Measurements from ENCODE around the gene NKX1-2.

- TF ChIP-seq, protein P1, sequence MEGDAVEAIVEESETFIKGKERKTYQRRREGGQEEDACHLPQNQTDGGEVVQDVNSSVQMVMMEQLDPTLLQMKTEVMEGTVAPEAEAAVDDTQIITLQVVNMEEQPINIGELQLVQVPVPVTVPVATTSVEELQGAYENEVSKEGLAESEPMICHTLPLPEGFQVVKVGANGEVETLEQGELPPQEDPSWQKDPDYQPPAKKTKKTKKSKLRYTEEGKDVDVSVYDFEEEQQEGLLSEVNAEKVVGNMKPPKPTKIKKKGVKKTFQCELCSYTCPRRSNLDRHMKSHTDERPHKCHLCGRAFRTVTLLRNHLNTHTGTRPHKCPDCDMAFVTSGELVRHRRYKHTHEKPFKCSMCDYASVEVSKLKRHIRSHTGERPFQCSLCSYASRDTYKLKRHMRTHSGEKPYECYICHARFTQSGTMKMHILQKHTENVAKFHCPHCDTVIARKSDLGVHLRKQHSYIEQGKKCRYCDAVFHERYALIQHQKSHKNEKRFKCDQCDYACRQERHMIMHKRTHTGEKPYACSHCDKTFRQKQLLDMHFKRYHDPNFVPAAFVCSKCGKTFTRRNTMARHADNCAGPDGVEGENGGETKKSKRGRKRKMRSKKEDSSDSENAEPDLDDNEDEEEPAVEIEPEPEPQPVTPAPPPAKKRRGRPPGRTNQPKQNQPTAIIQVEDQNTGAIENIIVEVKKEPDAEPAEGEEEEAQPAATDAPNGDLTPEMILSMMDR (IDR thresholded peaks at IDR 0.05 in 2 of 3, conservative IDR thresholded peaks at IDR 0.05 in 1 of 3; ENCODE audit: borderline replicate concordance in 1 of 3, insufficient read depth in 1 of 3, low read depth in 2 of 3, low read length in 2 of 3), result no peak
- no peak for TF ChIP-seq POLR2AphosphoS5 (IDR thresholded peaks at IDR 0.05; ENCODE audit: low read depth, low read length)
- no peak for TF ChIP-seq MAX (IDR thresholded peaks at IDR 0.05)
- TF ChIP-seq JUND (IDR thresholded peaks at IDR 0.05), result no peak
- TF ChIP-seq POLR2A (IDR thresholded peaks at IDR 0.05; ENCODE audit: borderline replicate concordance, extremely low read depth, insufficient read depth, insufficient read length), result no peak
- no peak for TF ChIP-seq YY1 (IDR thresholded peaks at IDR 0.05; ENCODE audit: extremely low read depth, insufficient replicate concordance, low read depth, low read length)
- no peak for TF ChIP-seq EZH2 (IDR thresholded peaks at IDR 0.05)
- TF ChIP-seq ZFX (IDR thresholded peaks at IDR 0.05), result no peak
- TF ChIP-seq REST (IDR thresholded peaks at IDR 0.05; ENCODE audit: low read depth), result no peak
- no peak for TF ChIP-seq EGR1 (IDR thresholded peaks at IDR 0.05; ENCODE audit: low read depth)
- TF ChIP-seq RAD21 (IDR thresholded peaks at IDR 0.05; ENCODE audit: low read depth), result no peak
- no peak for TF ChIP-seq SP1 (IDR thresholded peaks at IDR 0.05; ENCODE audit: low read depth)
- no peak for TF ChIP-seq CEBPB (IDR thresholded peaks at IDR 0.05; ENCODE audit: low read depth)
- TF ChIP-seq, protein P2, sequence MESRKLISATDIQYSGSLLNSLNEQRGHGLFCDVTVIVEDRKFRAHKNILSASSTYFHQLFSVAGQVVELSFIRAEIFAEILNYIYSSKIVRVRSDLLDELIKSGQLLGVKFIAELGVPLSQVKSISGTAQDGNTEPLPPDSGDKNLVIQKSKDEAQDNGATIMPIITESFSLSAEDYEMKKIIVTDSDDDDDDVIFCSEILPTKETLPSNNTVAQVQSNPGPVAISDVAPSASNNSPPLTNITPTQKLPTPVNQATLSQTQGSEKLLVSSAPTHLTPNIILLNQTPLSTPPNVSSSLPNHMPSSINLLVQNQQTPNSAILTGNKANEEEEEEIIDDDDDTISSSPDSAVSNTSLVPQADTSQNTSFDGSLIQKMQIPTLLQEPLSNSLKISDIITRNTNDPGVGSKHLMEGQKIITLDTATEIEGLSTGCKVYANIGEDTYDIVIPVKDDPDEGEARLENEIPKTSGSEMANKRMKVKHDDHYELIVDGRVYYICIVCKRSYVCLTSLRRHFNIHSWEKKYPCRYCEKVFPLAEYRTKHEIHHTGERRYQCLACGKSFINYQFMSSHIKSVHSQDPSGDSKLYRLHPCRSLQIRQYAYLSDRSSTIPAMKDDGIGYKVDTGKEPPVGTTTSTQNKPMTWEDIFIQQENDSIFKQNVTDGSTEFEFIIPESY (IDR thresholded peaks at IDR 0.05; ENCODE audit: extremely low read depth, insufficient replicate concordance, low read length), result no peak
Observed at GRCh38 chr10:124496150-124496549, 46.3 kb upstream of the NKX1-2 start.
